ENCODE results near the gene CLNK.

The CLNK gene

DNA sequence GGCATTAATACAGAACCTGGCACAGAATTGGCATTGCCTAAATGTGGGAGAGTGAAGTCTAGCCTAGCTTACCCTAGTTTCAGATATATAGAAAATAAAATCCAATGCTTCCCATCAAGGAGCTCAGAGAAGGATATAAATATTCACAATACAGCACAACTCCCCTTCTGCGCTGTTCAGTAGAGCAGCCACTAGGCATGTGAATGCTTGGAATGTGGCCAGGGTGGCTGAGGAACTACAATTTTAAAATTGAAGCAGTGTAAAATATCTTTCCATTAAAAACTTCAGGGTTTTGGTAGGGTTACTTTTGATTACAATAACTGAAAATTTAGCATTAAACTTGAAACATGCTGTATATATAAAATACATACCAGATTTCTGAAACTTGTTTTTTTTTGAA, 246.8 kb downstream of the CLNK start:
- Mint-ChIP-seq H3K36me3 (ENCODE audit: low read depth) (peaks cover 16% of the 10 kb centered on the region), H3K27ac (no peak overlapping the region), H3K4me1 (ENCODE audit: low read depth) (peaks cover 6% of the 10 kb centered on the region), H3K9me3 (peaks cover 14% of the 10 kb centered on the region), H3K27me3 (ENCODE audit: low read depth) (no peaks in the 10 kb centered on the region), H3K4me3 (no peak overlapping the region)
- DNase-seq (ENCODE audit: low spot score), result no peak

All from T-helper 2 cell treated with Interferon-gamma antibody and Interleukin-4, amounts not matched to agents 5 μg/mL and 100 μg/mL, for 36 hours (primary cell).